GM12801 (cell line): ENCODE results near the gene RHOH.

Experiments
- TF ChIP-seq, protein P1 (sequence below): IDR thresholded peaks from one replicate; pipeline ENCODE4 v1.5.1; 2011; ENCODE audit warnings: control low read depth; ENCODE audit not compliant: insufficient read length; ENCODE audit errors: extremely low read depth

Gene RHOH

GRCh38 chr4:40196724-40197281, at the start of gene RHOH:
Gene RHOH, plus strand, starts transcription at chr4:40197031. Its CDS starts 46,356 bp downstream, at chr4:40243387.
- TF ChIP-seq, protein P1, sequence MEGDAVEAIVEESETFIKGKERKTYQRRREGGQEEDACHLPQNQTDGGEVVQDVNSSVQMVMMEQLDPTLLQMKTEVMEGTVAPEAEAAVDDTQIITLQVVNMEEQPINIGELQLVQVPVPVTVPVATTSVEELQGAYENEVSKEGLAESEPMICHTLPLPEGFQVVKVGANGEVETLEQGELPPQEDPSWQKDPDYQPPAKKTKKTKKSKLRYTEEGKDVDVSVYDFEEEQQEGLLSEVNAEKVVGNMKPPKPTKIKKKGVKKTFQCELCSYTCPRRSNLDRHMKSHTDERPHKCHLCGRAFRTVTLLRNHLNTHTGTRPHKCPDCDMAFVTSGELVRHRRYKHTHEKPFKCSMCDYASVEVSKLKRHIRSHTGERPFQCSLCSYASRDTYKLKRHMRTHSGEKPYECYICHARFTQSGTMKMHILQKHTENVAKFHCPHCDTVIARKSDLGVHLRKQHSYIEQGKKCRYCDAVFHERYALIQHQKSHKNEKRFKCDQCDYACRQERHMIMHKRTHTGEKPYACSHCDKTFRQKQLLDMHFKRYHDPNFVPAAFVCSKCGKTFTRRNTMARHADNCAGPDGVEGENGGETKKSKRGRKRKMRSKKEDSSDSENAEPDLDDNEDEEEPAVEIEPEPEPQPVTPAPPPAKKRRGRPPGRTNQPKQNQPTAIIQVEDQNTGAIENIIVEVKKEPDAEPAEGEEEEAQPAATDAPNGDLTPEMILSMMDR: no peak

DNA sequence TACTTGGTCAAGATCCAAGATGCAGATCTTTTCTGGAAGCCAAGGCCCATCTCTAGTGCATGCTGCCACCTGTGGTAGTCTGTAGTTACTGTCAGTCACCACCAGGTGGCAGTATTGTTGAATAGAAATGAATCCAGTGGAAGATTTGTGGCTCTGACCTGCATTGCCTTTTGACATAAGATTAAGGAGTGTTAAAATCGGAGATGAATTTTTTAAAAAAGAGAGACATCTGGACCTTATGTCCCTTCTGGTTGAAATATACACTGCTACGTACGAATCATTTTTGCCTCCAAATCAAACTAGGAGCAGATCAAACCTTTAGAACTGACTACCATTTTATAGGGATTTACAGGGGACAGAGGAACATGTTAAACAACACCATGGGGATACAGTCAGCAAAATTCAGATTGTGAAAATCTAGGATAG, 46.9 kb upstream of the RHOH start:
- TF ChIP-seq, protein P1: no peak

DNA sequence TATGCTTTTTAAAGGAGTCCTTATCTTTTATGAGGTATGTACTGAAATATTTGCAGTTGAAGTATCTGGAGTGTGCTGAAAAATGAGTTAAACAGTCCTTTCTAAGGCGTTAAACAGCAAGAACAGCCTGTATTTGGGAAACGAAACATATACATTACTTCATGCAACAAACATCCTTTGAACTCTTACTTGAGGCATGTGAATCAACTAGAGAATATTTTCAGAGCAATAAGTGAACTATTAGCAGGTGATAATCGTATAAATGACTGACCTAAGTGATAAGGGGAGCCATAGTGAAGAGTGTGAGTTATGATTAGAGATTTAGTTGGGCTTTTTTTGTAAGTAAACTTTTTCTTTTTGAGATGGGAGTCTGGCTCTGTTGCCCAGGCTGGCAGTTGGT, 45.9 kb upstream of the RHOH start:
- TF ChIP-seq, protein P1: no peak

DNA sequence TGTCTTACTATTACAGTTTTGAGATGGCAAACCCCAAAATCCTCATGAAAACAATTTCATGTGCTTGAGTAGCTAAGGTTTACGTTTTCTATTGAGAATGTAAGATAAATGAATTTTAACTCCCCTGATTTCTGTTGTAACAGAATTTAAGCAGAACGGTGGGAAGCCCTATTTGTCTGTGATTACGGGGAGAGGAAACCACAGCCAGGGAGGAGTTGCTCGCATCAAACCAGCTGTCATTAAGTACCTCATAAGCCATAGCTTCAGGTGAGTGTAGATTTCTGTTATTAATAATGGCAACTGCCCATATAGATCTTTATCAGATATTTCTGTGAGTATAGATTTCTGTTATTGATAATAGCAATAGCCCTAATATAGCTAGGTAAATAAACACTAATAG, 44.2 kb upstream of the RHOH start:
- TF ChIP-seq, protein P1: no peak

- TF ChIP-seq, protein P1: no peak
Measured at GRCh38 chr4:40157436-40157835, 39.4 kb upstream of the RHOH start.

GRCh38 chr4:40160258-40160657, 36.6 kb upstream of the RHOH start:
- TF ChIP-seq, protein P1: no peak

DNA sequence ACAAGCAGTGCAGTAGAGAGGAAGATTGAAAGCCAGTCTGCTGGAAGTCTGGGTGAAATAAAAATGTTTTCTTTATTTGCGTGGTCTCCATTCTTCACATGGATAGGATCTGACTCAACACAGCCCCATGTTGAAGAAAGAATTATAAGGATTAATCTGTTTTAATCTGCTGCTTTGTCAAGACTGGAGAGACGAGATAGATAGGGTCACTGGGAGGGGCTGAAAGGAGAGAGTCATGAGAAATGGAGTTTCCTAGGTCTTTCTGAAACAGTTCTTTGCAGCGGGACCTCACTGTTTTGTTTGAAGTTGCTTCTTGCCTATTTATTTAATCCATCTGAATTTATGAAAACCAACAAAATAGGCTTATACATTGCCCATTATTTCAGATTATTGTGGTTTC, 32.4 kb upstream of the RHOH start:
- TF ChIP-seq, protein P1: no peak
